ENCODE measurements around the gene CYFIP2. TPM values are rescaled to one million over a fixed set of nuclear protein-coding genes. Genes with fewer than 3 reads are reported as not detected.

Gene CYFIP2
- total RNA-seq, 1 experiment from 2014 or later, result 74.7 TPM

- Histone ChIP-seq H3K4ac (ENCODE audit: low read depth, low read length) (no peak overlapping the region), H2AFZ (ENCODE audit: low read length) (no peak overlapping the region), H4K20me1 (ENCODE audit: control insufficient read depth, insufficient read depth, insufficient read length) (no peaks in the 10 kb centered on the region), H2BK5ac (ENCODE audit: insufficient read length, low read length) (no peak overlapping the region), H2AK5ac (ENCODE audit: insufficient read length, low read length) (no peak overlapping the region), H3K79me2 (ENCODE audit: insufficient read depth, low read length) (no peaks in the 10 kb centered on the region), H3K4me1 (ENCODE audit: insufficient read depth, low read length) (no peaks in the 10 kb centered on the region), H2BK20ac (ENCODE audit: low read depth, low read length, poor library complexity, severe bottlenecking) (no peak overlapping the region), H3K27ac (ENCODE audit: insufficient read length, low read depth, low read length) (no peak overlapping the region), H4K5ac (ENCODE audit: insufficient read length, low read depth, low read length) (no peak overlapping the region), H3K9ac (ENCODE audit: extremely low read depth, insufficient read length, low read length) (no peak overlapping the region), H4K91ac (ENCODE audit: insufficient read length, low read depth, low read length) (no peak overlapping the region), H3K56ac (ENCODE audit: insufficient read length, low read depth, low read length) (no peak overlapping the region), H2BK15ac (ENCODE audit: low read depth, low read length) (no peak overlapping the region), H3K14ac (ENCODE audit: insufficient read depth, low read length) (no peak overlapping the region), H3K18ac (ENCODE audit: insufficient read length, low read depth, low read length) (no peak overlapping the region), H3K9me3 (ENCODE audit: control insufficient read depth, low read depth, low read length) (no peaks in the 10 kb centered on the region), H3K23ac (ENCODE audit: insufficient read length, low read depth, low read length) (no peak overlapping the region), H3K79me1 (ENCODE audit: insufficient read depth, low read depth, low read length, poor library complexity, severe bottlenecking) (no peaks in the 10 kb centered on the region), H3K23me2 (ENCODE audit: insufficient read length, low read depth, low read length, poor library complexity, severe bottlenecking) (no peaks in the 10 kb centered on the region), H4K8ac (replicated peaks; ENCODE audit: insufficient read length, low read depth, low read length) (no peak overlapping the region), H2BK120ac (ENCODE audit: low read depth, low read length, poor library complexity, severe bottlenecking) (no peak overlapping the region), H3T11ph (ENCODE audit: low read length) (no peak overlapping the region), H3K27me3 (ENCODE audit: insufficient read depth, low read length) (no peaks in the 10 kb centered on the region), H3K4me2 (ENCODE audit: insufficient read depth, insufficient read length, low read length) (no peak overlapping the region), H2BK12ac (ENCODE audit: insufficient read length, low read depth, low read length) (no peak overlapping the region)
- H3K36me3 Mint-ChIP-seq (ENCODE audit: insufficient read depth in 1 of 3, low read depth in 3 of 3), result peaks cover 0 to 30% (median 23%) of the 10 kb centered on the region in 3 experiments; a peak in 5 of 7 replicates
- H3K27ac Mint-ChIP-seq, result no peak overlapping the region
- H3K9me3 Mint-ChIP-seq, result no peaks in the 10 kb centered on the region
- TF ChIP-seq CTCF (conservative IDR thresholded peaks at IDR 0.05), result peak; percentile 73
- no peaks in the 10 kb centered on the region for H3K4me1 Mint-ChIP-seq
- peak; percentile 63 for DNase-seq
- H3K4me3 Mint-ChIP-seq, result no peak overlapping the region
- no CpG with 5 or more reads among the region's 16 CpGs for WGBS (ENCODE audit: extremely low coverage, insufficient read length, low lambda C conversion rate)
- H3K27me3 Mint-ChIP-seq (ENCODE audit: low read depth), result no peaks in the 10 kb centered on the region
Measured at GRCh38 chr5:157342822-157343402, 77.0 kb downstream of the CYFIP2 start.
